CD4-positive, alpha-beta T cell treated with Interleukin-2 at 100 ng/mL for 4 hours (primary cell): ENCODE data around the gene GNAO1.

Experiments used
- DNase-seq: peaks from one replicate; pipeline ENCODE4 v3.0.0-alpha.2; 2020; ENCODE audit warnings: low spot score

The GNAO1 gene

GRCh38 chr16:56265746-56266145, 74.5 kb downstream of the GNAO1 start:
- DNase-seq: no peak

GRCh38 chr16:56266641-56267607, 75.6 kb downstream of the GNAO1 start:
- no peak for DNase-seq

- no peak for DNase-seq
These were observed 76.6 kb downstream of the GNAO1 start for GRCh38 chr16:56267888-56268287.

- no peak for DNase-seq
These were observed 77.5 kb downstream of the GNAO1 start for GRCh38 chr16:56268799-56269198.

GRCh38 chr16:56269281-56269680, 78.0 kb downstream of the GNAO1 start:
- DNase-seq: no peak

- no peak for DNase-seq
These were observed 78.8 kb downstream of the GNAO1 start for GRCh38 chr16:56269811-56270684.

GRCh38 chr16:56270828-56271227, 79.5 kb downstream of the GNAO1 start:
- no peak for DNase-seq

- no peak for DNase-seq
These were observed 81.2 kb downstream of the GNAO1 start for GRCh38 chr16:56272583-56272894.

GRCh38 chr16:56273615-56274014, 82.3 kb downstream of the GNAO1 start:
- no peak for DNase-seq

- DNase-seq: no peak
These were observed 83.1 kb downstream of the GNAO1 start for GRCh38 chr16:56274369-56274768.

- DNase-seq: no peak
These were observed 83.8 kb downstream of the GNAO1 start for GRCh38 chr16:56275076-56275475.

GRCh38 chr16:56275801-56276200, 84.5 kb downstream of the GNAO1 start:
- DNase-seq: no peak

GRCh38 chr16:56277075-56277474, 85.8 kb downstream of the GNAO1 start:
- DNase-seq: no peak

GRCh38 chr16:56278196-56278855, 87.0 kb downstream of the GNAO1 start:
- no peak for DNase-seq

GRCh38 chr16:56279132-56279531, 87.8 kb downstream of the GNAO1 start:
- peak; percentile 64 for DNase-seq

- DNase-seq: no peak
These were observed 88.6 kb downstream of the GNAO1 start for GRCh38 chr16:56279914-56280313.

- DNase-seq: no peak
These were observed 90.0 kb downstream of the GNAO1 start for GRCh38 chr16:56281249-56281805.

GRCh38 chr16:56282451-56282850, 91.2 kb downstream of the GNAO1 start:
- no peak for DNase-seq

- no peak for DNase-seq
These were observed 93.2 kb downstream of the GNAO1 start for GRCh38 chr16:56284521-56284920.

- no peak for DNase-seq
These were observed 95.5 kb downstream of the GNAO1 start for GRCh38 chr16:56286809-56287208.

GRCh38 chr16:56288019-56288418, 96.7 kb downstream of the GNAO1 start:
- DNase-seq: no peak

- DNase-seq: no peak
These were observed 98.1 kb downstream of the GNAO1 start for GRCh38 chr16:56289416-56289815.
